Germinal center (tissue), 1 donor: ENCODE measurements around the gene IL4R.
"Not testable (repeated sequence)": the region's sequence is repeated elsewhere in the genome, so short reads cannot be mapped to it uniquely, and the experiment has no call there.

Experiments used
- DNase-seq: peaks from one replicate; pipeline ENCODE4 v3.0.0; 2012; ENCODE audit warnings: mixed read lengths, low spot score

The IL4R gene

DNA sequence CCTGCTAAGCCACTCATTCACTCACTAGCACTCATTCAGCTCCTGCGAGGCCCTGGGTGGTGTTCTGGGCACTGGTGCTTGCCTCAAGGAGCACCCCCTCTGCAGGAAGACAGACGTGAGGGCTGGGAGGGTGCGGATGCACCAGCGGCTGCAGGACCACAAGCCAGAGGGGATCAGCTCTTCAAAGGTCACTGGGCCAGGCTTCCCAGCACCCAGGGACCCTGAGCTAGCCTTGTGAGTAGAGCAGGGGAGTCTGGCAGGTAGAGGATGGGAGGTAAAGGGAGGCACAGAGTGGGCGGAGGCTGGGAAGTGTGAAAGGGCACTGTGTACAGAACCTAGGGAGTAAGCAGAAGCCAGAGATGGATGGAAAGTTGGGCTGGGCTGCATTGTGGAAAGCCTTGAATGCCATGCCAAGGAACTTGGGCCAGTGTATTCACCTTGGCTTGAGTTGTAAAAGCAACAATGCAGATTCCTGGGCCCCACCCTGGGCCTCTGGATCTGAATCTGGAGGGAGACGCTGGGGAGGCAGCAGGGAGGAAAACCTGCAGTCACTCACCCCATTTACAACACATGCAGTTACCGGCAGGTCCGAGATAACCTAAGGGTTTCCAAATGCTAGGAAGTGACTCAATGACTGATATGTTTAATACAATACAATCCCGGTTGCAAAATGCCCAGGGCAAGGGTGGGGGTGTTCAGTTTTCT, 1.7 kb downstream of the IL4R start:
- peak; percentile 65 for DNase-seq

GRCh38 chr16:27316038-27316680, 2.4 kb downstream of the IL4R start:
- no peak for DNase-seq

DNA sequence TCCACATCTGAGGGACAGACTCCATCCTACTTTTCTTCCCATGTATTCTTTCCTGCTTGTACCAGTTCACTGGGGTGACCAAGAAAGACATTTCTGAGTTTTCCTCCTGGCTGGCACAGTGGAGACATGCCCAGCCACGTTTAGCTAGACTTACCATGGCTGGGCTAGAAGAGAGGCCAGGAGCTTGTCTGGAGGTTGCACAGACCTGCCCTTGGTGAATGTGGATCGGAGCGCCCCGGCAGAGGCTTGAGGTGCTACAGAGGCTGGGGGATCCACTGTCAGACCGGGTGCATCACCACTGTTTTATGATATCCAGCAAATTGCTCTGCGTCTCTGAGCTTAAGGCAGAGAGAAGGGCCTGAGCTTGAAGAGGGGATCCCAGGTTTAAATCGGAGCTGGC, 3.5 kb downstream of the IL4R start:
- no peak for DNase-seq

DNA sequence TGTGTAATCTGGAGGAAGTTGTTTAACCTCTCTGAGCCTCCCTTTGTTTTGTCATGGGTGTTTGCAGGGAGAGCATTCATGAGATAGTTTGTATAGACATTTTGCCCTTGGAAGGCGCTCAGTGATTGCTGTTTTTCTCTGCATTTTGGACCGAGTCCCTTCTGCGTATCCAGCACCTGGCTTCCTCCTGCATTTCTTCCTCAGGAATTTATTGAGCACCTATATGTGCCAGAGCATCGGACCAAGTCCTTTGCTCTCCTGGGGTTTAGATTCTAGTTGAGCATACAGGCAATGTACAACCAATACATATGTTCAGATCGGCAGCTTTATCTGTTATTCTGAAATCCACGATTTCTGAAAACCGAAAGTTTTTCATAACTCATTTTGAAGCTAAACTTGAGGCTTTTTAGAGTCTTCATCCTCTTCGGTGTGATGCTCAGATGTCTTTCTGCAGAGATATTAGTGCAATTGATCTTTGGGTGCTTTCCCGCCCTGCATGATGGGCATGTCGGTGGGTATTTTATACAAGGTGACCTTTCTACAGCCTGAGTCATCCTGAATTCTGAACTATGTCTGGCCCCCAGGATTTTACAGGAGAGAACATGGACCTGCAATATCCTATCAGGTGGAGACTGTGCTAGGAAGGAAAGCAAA, 4.1 kb downstream of the IL4R start:
- no peak for DNase-seq

- DNase-seq = peak; percentile 51
These were observed 4.8 kb downstream of the IL4R start for GRCh38 chr16:27318392-27319256.

DNA sequence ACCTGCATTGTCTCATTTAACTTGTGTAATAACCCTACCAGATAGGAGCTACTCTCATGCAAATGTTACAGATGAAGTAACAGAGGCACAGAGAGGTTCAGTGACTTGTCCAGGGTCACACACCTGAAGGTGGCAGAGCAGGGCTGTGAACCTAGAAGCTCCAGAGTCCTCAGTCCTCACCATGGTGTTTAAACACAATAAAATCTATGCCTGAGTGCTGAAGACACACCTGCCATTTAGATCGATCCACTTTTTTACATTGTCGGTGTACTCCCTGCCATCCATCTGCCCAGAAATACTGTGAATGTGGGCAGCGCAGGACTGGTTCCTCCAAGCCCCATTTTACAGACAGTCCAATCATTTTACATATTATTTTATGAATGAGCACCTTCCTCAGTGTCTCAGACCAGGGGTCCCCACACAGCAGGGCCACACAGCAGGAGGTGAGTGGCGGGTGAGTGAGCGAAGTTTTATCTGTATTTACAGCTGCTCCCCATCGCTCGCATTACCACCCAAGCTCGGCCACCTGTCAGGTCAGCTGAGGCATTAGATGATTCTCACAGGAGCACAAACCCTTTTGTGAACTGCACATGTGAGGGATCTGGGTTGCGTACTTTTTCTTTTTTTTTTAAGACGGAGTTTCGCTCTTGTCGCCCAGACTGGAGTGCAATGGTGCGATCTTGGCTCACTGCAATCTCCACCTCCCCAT, 5.6 kb downstream of the IL4R start:
- no peak for DNase-seq

DNA sequence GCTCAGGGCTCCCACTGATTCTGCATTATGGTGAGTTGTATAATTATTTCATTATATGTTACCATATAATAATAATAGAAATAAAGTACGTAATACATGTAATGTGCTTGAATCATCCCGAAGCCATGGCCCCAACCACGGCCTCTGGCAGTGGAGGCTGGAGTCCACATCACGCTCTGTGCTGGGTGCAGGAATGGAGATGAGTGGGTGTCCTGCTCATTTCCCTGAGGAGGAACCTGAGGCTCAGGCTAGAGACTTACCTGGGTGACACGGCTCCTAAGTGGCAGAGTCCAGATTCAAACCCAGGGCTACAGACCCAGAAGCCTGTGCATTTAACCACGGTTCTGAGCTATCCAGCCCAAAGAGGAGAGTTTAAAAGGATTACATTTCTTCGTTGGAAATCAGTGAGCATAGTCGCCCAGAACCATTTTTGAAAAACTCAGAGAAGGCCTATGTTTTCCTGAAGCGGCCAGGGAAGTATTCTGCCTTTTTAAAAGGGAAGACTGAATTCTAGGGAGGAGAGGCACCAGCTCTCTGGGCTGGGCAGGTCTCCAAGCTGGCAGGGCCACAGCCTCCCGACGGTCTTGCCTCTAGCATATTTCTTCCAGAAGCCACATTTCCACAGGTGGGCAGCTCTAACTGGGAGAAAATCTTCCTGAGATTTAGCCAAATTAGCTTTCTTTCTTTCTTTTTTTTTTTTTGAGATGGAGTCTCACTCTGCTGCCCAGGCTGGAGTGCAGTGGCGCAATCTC, 6.7 kb downstream of the IL4R start:
- no peak for DNase-seq

- DNase-seq = no peak
These were observed 7.5 kb downstream of the IL4R start for GRCh38 chr16:27321013-27321915.

DNA sequence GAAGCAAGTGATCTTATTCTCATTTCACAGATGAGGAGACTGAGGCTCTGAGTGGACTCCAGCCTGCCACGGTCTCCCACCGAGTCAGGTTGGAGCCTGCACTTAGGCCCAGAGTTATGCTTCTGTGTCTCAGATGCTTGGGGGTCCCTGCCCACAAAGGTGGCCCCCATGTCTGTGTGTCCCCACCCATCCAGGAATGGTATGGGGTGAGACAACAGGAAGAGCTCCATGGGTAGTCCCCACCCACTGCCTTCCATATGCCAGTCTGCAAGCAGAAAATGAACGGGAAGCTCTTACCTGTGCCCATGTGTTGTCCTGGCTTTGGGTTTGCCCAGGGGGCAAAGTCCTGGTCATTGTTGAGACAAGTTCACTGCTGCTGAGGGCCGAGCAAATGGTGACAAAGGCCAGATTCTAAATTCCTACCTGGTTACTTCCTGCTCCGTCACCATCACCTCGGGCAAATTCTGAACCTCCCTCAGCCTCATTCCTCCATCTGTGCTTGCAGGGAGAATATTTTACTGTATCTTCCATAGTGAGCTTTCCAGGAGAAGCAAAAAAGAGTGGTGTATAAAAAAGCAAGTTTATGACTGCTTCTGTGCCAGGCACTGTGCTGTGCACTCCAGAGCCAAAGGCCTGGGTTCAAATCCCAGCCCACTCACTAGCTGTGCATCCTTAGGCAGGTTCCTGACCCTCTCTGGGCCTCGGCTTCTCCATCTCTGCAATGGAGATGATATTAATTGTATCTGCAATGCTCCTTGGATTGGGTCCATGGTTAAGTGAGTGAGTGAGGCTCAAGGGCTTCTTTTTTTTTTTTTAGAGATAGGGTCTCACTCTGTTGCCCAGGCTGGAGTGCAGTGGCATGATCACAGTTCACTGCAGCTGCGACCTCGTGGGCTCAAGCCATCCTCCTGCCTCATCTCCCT, 9.3 kb downstream of the IL4R start:
- no peak for DNase-seq

DNA sequence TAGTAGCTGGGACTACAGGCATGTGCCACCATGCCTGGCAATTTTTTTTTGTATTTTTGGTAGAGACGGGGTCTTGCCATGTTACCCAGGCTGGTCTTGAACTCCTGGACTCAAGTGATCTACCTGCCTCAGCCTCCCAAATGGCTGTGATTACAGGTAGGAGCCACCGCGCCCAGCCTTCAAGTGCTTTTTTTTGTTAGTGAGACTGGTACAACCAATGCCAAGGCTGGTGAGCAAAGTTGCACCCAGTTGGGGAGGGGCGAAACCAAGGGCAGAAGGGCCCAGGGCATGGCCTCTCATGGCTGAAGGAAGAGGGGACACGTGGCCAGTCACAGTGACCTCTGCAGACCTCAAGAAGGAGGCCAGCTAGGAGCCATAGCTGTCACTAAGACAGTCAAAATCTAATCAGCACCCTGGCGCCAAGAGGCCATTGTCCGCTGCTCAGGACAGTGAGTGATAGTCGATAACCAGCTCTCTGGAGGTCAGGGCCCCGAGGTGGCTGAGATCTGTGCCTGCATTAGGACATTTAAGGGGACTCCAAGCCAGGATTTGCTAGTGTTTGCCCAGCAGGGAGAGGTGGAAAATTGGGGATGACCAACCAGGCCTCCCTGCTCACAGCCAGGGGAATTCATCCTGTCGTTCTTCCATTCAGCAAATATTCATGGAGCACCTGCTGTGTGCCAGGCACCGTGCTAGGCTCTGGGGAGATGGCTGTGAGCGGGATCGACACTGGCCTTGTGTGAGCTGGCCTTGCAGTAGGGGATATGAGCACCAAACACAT, 10.2 kb downstream of the IL4R start:
- no peak for DNase-seq

GRCh38 chr16:27324851-27325301, 11.1 kb downstream of the IL4R start:
- no peak for DNase-seq

DNA sequence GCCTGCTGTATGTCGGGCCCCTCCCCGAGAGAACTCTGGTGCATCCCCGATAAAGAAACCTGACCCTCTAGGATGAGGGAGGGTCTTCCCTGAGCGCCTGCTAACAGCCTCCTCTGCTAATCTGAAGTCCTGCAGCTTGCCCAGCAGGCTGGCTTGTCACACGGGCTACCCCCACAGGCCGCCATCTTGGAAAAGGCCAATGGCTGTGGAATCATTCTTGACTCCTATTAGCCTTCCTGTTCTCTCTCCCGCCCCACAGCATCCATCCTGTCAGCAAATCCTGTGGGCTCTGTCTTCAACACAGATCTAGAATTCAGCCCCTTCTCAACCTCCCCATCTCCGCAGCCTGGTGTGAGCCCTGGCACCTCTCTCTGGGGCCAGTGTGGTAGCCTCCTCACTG, 12.0 kb downstream of the IL4R start:
- DNase-seq = no peak

- no peak for DNase-seq
These were observed 12.5 kb downstream of the IL4R start for GRCh38 chr16:27326251-27326650.

DNA sequence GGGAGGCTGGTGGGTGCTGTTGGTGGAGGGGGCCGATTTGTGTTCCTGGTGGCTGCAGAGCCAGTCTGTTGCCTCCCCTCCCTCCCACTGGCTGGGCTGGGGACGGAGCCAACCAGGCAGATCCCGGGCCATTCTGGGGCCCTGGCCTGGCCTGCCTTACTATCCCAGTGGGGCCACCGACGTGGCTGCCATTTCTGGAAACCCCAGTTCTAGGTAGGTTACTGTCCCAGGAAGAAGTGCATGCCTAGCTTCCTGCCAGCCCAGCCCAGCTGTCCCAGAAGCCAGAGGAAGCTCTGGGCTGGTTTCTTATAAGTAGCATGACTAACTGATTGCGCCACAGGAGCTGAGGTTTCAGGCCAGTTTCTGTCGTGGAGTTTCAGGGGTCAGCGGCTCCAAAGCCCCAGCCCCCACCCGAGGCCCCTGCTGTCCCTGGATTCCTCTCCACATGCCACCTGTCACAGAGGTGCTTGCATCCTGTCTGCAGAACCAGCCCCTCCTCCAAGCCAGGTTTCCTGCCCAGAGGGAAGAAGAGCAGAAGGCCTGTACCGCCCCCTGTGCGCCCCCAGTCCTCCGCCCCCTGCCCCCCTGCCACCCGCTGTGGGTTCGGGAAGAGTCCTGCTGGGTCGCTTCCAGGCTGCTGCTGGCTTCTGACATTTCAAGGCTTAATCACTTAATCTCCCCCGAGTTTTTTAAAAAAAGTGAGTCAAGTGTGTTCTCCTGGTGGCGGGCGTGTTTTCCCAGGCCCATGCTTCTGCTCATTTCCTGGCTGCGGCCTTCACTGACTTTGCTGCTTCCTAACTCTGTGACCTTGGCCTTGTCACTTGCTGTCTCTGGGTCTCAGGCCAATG, 13.2 kb downstream of the IL4R start:
- no peak for DNase-seq

GRCh38 chr16:27327586-27327915, 13.8 kb downstream of the IL4R start:
- no peak for DNase-seq

DNA sequence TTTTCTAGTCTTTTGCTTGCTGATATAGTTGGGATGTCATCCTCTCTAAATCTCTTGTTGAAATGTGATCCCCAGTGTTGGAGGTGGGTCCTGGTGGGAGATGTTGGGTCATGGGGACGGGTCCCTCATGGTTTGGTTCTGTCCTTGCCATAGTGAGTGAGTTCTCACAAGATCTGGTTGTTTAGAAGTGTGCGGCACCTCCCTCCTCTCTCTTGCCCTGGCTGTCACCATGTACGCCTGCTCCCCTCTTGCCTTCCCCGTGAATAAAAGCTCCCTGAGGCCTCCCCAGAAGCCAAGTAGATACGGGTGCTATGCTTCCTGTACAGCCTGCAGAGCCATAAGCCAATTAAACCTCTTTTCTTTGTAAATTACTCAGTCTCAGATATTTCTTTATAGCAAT, 15.2 kb downstream of the IL4R start:
- no peak for DNase-seq

- not testable (repeated sequence) for DNase-seq
These were observed 15.8 kb downstream of the IL4R start for GRCh38 chr16:27329376-27330079.
